PC-9 (cell line): ENCODE data around the gene ILKAP. TPM values are rescaled to one million over a fixed set of nuclear protein-coding genes. Genes with fewer than 3 reads are reported as not detected.

Experiments
- BruUV-seq: library from RNA; stranded (reverse); fragments of 400-500 nt; replicated peaks from 2 replicates; lab custom pipeline; 2021; lab: Mats Ljungman, UMichigan
- CTCF ChIA-PET: fragments of 300-600 bp; sonication (Branson Sonifier 250); formaldehyde crosslinking; loops from one replicate; lab custom pipeline; 2022; ENCODE audit warnings: antibody characterized with exemption; lab: Charles Lee
- POLR2A ChIA-PET: fragments of 300-600 bp; sonication (Branson Sonifier 250); formaldehyde crosslinking; loops from one replicate; lab custom pipeline; 2022; ENCODE audit warnings: antibody characterized with exemption; ENCODE audit not compliant: unreplicated experiment; lab: Charles Lee
- DNase-seq, 2 experiments: peaks; one replicate each; pipeline versions ENCODE4 v3.0.0 to v3.0.0-alpha.2; 2015 to 2022; ENCODE audit warnings: mixed read lengths in 1 of 2
- H2AFZ ChIP-seq: fragments of 200-600 bp; sonication (generic); 2 replicates; pipeline ENCODE4 v1.8.1; 2017; ENCODE audit warnings: antibody characterized with exemption
- H3F3A ChIP-seq: fragments of 200-600 bp; sonication (generic); 2 replicates; pipeline ENCODE4 v1.8.1; 2017; ENCODE audit warnings: antibody characterized with exemption, mild to moderate bottlenecking, low read depth; ENCODE audit not compliant: insufficient read depth
- H3K27ac ChIP-seq: fragments of 200-600 bp; sonication (generic); 2 replicates; pipeline ENCODE4 v1.6.1; 2016; ENCODE audit warnings: mixed run types
- H3K27me3 ChIP-seq: fragments of 200-600 bp; sonication (generic); 2 replicates; pipeline ENCODE4 v1.6.1; 2016; ENCODE audit warnings: low read depth, mixed run types; ENCODE audit not compliant: insufficient read depth
- H3K36me3 ChIP-seq: fragments of 200-600 bp; sonication (generic); 2 replicates; pipeline ENCODE4 v1.6.1; 2016; ENCODE audit warnings: low read depth, mixed run types
- H3K4me1 ChIP-seq: fragments of 200-600 bp; sonication (generic); replicated peaks from 2 replicates; pipeline ENCODE4 v1.6.1; 2016; ENCODE audit warnings: mixed run types; ENCODE audit not compliant: insufficient read depth
- H3K4me2 ChIP-seq: fragments of 200-600 bp; sonication (generic); 2 replicates; pipeline ENCODE4 v1.6.1; 2017; ENCODE audit warnings: mixed run types
- H3K4me3 ChIP-seq: fragments of 200-600 bp; sonication (generic); 2 replicates; pipeline ENCODE4 v1.6.1; 2016; ENCODE audit warnings: mixed run types
- H3K79me2 ChIP-seq: fragments of 200-600 bp; sonication (generic); 2 replicates; pipeline ENCODE4 v1.6.1; 2017; ENCODE audit warnings: low read depth, mixed run types
- H3K9me2 ChIP-seq: fragments of 200-600 bp; sonication (generic); 2 replicates; pipeline ENCODE4 v1.8.1; 2017; ENCODE audit warnings: mild to moderate bottlenecking; ENCODE audit not compliant: insufficient read depth
- H3K9me3 ChIP-seq: fragments of 200-600 bp; sonication (generic); 2 replicates; pipeline ENCODE4 v1.8.1; 2016; ENCODE audit warnings: low read depth; ENCODE audit not compliant: insufficient read depth
- H4K20me1 ChIP-seq: fragments of 200-600 bp; sonication (generic); 2 replicates; pipeline ENCODE4 v1.8.1; 2017; ENCODE audit not compliant: insufficient read depth
- CTCF ChIP-seq: fragments of 200-600 bp; sonication (generic); conservative IDR thresholded peaks from 2 replicates; pipeline ENCODE4 v1.6.1; 2017; ENCODE audit warnings: mixed run types, antibody characterized with exemption, mild to moderate bottlenecking, moderate library complexity
- EZH2 ChIP-seq: fragments of 200-600 bp; sonication (generic); IDR thresholded peaks from 2 replicates; pipeline ENCODE4 v1.8.0; 2017; ENCODE audit warnings: antibody characterized with exemption, low read depth
- intact Hi-C: fragments of 100-400 bp; cut with micrococcal nuclease; formaldehyde crosslinking; loops from one replicate; pipeline ENCODE4 v1.10.0; 2022; ENCODE audit not compliant: unreplicated experiment
- total RNA-seq: library from RNA; stranded (reverse); gene quantifications from 2 replicates; pipeline ENCODE4 v1.2.3, GENCODE V29; 2021

ILKAP gene
- total RNA-seq, 1 experiment from 2014 or later = 55.6 TPM

- Histone ChIP-seq H3K9me3 (no peaks in the 10 kb centered on the region), H2AFZ (no peak overlapping the region), H3K36me3 (no peaks in the 10 kb centered on the region), H3K4me3 (no peak overlapping the region), H3K27ac (no peak overlapping the region), H3K27me3 (no peaks in the 10 kb centered on the region), H3K79me2 (no peaks in the 10 kb centered on the region), H4K20me1 (no peaks in the 10 kb centered on the region), H3K4me2 (no peak overlapping the region), H3F3A (peaks cover 21% of the 10 kb centered on the region), H3K9me2 (no peaks in the 10 kb centered on the region), H3K4me1 (peaks cover 46% of the 10 kb centered on the region)
- intact Hi-C loops = loop anchor here (10.0 kb wide), 1 partner anchor 100 kb away; the partner anchor contains the start of gene HES6
- BruUV-seq = no TSS peak
- no peak for TF ChIP-seq CTCF
- TF ChIP-seq EZH2 = no peak
- ChIA-PET CTCF (no interaction called here), POLR2A (no interaction called here)
- no peak for DNase-seq
Measured at GRCh38 chr2:238145046-238145445, 58.4 kb downstream of the ILKAP start.

- ChIA-PET POLR2A (interaction anchor here (0.6 kb wide), 2 partner anchors 16 to 40 kb away, joined by 3 to 4 read pairs; no protein-coding TSS in a partner anchor), CTCF (no interaction called here)
- no peak overlapping the region for H3K27ac ChIP-seq
- BruUV-seq = no TSS peak
- no peaks in the 10 kb centered on the region for H3K9me2 ChIP-seq
- TF ChIP-seq CTCF = no peak
- TF ChIP-seq EZH2 = no peak
- no peak overlapping the region for H3K4me3 ChIP-seq
- no peaks in the 10 kb centered on the region for H3K27me3 ChIP-seq
- no peaks in the 10 kb centered on the region for H4K20me1 ChIP-seq
- H3F3A ChIP-seq = peaks cover 21% of the 10 kb centered on the region
- no peaks in the 10 kb centered on the region for H3K79me2 ChIP-seq
- H3K36me3 ChIP-seq = no peaks in the 10 kb centered on the region
- intact Hi-C loops = loop anchor here (10.0 kb wide), 1 partner anchor 101 kb away; the partner anchor contains the start of gene HES6
- peaks cover 48% of the 10 kb centered on the region for H3K4me1 ChIP-seq
- H3K9me3 ChIP-seq = no peaks in the 10 kb centered on the region
- no peak overlapping the region for H2AFZ ChIP-seq
- DNase-seq = no peak
- peak overlapping the region; percentile 69 for H3K4me2 ChIP-seq
Measured at GRCh38 chr2:238144262-238144661, 59.2 kb downstream of the ILKAP start.

GRCh38 chr2:238143239-238143951 lies 60.1 kb downstream of the ILKAP start:
- CTCF ChIA-PET = no interaction called here
- H3K4me1 ChIP-seq = peaks cover 57% of the 10 kb centered on the region
- POLR2A ChIA-PET = interaction anchor here (0.6 kb wide), 2 partner anchors 17 to 41 kb away, joined by 3 to 4 read pairs; no protein-coding TSS in a partner anchor

More at GRCh38 chr2:238143239-238143951, 60.1 kb downstream of the ILKAP start:
- Histone ChIP-seq H3K36me3 (no peaks in the 10 kb centered on the region), H3K4me3 (no peak overlapping the region), H2AFZ (no peak overlapping the region), H3K9me2 (no peaks in the 10 kb centered on the region), H3K79me2 (no peaks in the 10 kb centered on the region), H3K27ac (no peak overlapping the region), H3K4me2 (peak overlapping the region; percentile 69), H3K27me3 (no peaks in the 10 kb centered on the region), H3F3A (peaks cover 21% of the 10 kb centered on the region), H3K9me3 (no peaks in the 10 kb centered on the region), H4K20me1 (no peaks in the 10 kb centered on the region)
- intact Hi-C loops = loop anchor here (2.0 to 10.0 kb wide), 2 partner anchors 101 to 279 kb away; partner anchors contain the start of gene HES6
- TF ChIP-seq CTCF (no peak), EZH2 (no peak)
- BruUV-seq = no TSS peak
- peak; percentile 77 to 90 for DNase-seq
